ENCODE results near the gene ADCY5.

The ADCY5 gene

DNA sequence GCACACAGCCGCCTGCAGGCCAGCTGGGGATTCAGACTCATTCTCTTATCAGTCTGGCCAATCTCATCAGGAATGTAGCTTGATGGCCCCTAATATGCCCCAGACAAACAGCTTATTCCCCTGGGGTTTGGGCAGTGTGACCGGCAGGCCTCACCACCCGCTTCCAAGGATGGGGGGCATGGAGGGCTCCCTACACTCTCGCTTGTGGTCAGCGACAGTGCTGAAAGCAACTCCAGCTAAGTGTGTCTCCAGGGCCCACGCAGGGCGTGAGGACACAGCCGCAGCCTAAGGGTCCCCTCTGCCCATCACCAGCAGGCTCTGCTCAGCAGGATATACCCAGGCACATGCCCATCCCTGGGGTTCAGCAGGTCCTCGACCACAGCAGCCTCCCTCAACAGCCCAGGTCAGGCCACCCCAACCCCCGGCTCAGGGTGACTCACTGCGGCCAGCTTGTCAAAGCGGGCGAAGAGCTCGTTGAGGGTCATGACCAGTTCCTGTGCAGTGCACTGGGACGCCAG, 116.7 kb downstream of the ADCY5 start:
- Mint-ChIP-seq H3K27ac (no peak overlapping the region), H3K4me3 (no peak overlapping the region), H3K36me3 (ENCODE audit: low read depth) (no peaks in the 10 kb centered on the region), H3K9me3 (no peaks in the 10 kb centered on the region), H3K4me1 (ENCODE audit: low read depth) (peaks cover 8% of the 10 kb centered on the region), H3K27me3 (peaks cover 4% of the 10 kb centered on the region)
- intact Hi-C loops (cut with micrococcal nuclease) = no loop called here

DNA sequence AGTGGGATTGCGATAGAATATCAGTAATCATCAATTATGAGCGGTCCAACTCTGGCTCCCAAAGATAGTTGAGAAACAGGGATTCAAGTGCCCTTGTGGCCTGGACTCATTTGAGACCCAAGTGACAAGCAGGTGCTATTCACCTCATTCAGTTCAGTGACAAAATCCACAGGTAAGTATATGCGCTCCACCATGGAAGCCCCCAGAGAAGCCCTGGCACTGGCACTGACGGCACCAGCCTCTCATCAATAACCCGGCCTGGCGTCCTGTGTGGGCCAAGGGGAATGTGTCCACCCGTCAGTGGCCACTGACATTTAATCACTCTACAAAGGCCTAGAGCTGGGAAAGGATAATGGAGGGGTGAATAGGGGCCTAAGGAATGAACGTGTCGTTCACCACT, 117.2 kb downstream of the ADCY5 start:
- no peak overlapping the region for H3K27ac Mint-ChIP-seq
- H3K36me3 Mint-ChIP-seq (ENCODE audit: low read depth) = no peaks in the 10 kb centered on the region
- intact Hi-C loops (cut with micrococcal nuclease) = no loop called here
- no peaks in the 10 kb centered on the region for H3K9me3 Mint-ChIP-seq
- peaks cover 7% of the 10 kb centered on the region for H3K27me3 Mint-ChIP-seq
- H3K4me1 Mint-ChIP-seq (ENCODE audit: low read depth) = peaks cover 14% of the 10 kb centered on the region
- H3K4me3 Mint-ChIP-seq = no peak overlapping the region

DNA sequence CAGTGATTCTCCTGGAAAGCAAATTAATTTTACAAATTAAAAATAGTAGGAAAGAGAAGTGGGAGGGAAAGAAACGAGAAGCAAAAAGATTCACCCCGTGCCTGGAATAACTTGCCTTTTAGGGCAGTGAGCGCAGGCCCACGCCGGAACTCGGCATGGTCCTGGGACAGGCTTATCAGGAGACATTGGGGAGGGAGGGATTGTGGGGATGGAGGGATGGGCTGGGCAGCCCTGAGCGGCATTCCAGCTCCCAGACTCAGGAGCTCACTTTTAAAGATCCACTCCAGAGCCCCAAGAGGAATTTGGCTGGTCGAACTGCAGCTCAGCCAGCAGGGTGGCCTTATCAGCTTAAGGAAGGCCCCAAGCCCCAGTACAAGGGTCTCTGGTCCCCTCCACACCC, 117.9 kb downstream of the ADCY5 start:
- H3K4me1 Mint-ChIP-seq (ENCODE audit: low read depth) = peaks cover 17% of the 10 kb centered on the region
- no peaks in the 10 kb centered on the region for H3K36me3 Mint-ChIP-seq (ENCODE audit: low read depth)
- H3K4me3 Mint-ChIP-seq = no peak overlapping the region
- H3K27ac Mint-ChIP-seq = no peak overlapping the region
- H3K9me3 Mint-ChIP-seq = no peaks in the 10 kb centered on the region
- intact Hi-C loops (cut with micrococcal nuclease) = no loop called here
- peaks cover 7% of the 10 kb centered on the region for H3K27me3 Mint-ChIP-seq

DNA sequence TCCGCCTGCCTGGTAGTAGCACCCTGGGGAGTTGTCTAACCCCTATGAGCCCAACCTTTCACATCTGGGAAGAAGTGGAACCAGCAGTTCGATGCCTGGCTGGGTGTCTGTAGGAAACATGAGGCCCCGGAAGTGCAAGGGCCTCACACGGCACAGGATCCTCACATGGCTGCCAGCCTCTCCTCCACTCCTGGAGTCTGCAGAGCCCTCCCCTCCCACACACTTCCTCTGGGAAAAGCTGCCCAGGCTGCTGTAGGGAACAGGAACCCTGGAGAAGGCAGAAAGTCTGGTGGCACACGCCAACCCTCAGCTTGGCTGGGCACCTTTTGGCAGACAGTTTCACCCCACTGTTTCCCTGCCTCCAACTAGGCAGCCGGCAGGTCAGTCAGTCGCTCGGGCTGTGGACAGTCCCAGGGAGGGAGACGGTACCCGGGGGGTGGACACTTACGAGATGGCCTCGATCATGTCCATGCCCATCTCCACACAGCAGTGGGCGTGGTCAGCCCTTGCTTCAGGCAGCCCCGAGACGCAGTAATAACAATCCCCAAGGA, 118.4 kb downstream of the ADCY5 start:
- Mint-ChIP-seq H3K27ac (no peak overlapping the region), H3K36me3 (ENCODE audit: low read depth) (no peaks in the 10 kb centered on the region), H3K27me3 (peaks cover 7% of the 10 kb centered on the region), H3K4me3 (no peak overlapping the region), H3K4me1 (ENCODE audit: low read depth) (peaks cover 17% of the 10 kb centered on the region), H3K9me3 (no peaks in the 10 kb centered on the region)
- intact Hi-C loops (cut with micrococcal nuclease) = no loop called here

DNA sequence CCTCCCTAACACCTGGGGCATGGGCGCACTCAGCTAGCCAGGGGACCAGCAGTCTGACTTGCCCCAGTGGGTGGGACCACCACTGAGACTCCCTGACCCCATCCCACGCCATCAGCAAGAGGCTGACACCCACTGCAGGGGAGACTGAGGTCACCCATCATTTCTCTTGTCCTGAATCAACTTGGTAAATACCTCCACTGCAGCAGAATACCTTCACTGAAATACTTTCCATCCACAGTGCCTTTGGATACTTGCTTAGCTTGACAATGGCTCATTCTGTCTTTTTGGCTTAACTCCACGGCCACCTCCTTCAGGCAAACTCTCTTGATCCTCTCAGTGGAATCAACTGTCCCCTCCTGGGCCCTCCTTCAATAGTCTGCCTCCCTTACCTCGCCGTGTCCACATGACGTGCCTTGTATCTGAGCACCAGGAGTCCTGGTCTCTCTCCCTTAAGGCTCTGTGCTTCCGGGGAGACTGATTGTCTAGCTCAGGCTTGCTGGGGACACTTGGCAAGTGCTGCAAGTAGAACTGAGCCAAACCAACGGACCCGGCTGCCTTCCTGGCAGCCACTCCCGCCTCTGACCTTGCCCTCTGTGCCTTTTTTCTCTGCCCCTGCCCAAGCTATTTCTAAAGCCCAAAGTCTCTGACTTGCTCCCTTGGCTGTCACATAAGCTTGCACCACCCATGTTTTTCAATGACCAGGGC, 119.1 kb downstream of the ADCY5 start:
- intact Hi-C loops (cut with micrococcal nuclease) = loop anchor here (1.0 kb wide), 2 partner anchors 160 to 230 kb away; no protein-coding TSS in a partner anchor
- Mint-ChIP-seq H3K27me3 (peaks cover 7% of the 10 kb centered on the region), H3K4me3 (no peak overlapping the region), H3K9me3 (no peaks in the 10 kb centered on the region), H3K27ac (no peak overlapping the region), H3K36me3 (ENCODE audit: low read depth) (no peaks in the 10 kb centered on the region), H3K4me1 (ENCODE audit: low read depth) (peaks cover 17% of the 10 kb centered on the region)

DNA sequence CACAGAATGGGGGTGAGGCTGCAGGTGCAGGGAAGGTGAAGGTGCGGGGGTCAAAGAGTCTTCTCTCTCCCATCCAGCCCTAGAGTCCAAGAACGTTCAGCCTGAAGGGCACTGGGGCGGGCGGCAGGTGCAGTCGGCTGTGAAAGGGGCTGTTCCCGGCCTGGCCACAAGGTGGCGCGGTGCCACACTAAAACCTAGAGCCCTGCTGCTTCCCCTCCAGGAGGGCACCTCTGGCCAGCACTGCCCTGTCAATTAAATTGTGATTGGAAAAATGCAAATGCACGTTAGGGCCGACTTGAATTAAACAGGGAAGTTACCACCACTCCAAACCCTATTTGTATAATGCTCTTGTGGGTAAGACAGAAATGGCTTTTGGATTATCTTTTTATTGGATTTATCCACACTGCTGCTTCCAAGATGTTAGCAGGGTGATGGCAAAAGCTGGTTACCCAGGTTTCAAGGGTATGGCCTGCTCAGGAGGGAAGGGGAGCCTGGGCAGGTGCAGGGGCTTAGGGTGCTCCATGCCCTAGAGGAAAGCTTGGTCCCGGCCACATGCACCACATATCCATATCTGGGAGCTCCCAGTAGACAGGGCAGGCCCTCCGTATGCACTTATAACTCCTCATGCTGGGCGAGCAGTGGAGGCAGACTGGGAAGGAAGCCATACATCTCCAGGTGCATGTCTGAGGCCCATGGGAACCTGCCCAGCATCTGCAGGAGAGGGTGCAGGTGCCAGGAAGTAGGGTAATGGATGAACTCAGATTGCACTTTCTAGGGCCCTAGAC, 119.8 kb downstream of the ADCY5 start:
- Mint-ChIP-seq H3K9me3 (no peaks in the 10 kb centered on the region), H3K4me3 (no peak overlapping the region), H3K27ac (no peak overlapping the region), H3K27me3 (peaks cover 7% of the 10 kb centered on the region), H3K4me1 (ENCODE audit: low read depth) (peaks cover 17% of the 10 kb centered on the region), H3K36me3 (ENCODE audit: low read depth) (no peaks in the 10 kb centered on the region)
- intact Hi-C loops (cut with micrococcal nuclease) = loop anchor here (1.0 kb wide), 2 partner anchors 160 to 230 kb away; no protein-coding TSS in a partner anchor

DNA sequence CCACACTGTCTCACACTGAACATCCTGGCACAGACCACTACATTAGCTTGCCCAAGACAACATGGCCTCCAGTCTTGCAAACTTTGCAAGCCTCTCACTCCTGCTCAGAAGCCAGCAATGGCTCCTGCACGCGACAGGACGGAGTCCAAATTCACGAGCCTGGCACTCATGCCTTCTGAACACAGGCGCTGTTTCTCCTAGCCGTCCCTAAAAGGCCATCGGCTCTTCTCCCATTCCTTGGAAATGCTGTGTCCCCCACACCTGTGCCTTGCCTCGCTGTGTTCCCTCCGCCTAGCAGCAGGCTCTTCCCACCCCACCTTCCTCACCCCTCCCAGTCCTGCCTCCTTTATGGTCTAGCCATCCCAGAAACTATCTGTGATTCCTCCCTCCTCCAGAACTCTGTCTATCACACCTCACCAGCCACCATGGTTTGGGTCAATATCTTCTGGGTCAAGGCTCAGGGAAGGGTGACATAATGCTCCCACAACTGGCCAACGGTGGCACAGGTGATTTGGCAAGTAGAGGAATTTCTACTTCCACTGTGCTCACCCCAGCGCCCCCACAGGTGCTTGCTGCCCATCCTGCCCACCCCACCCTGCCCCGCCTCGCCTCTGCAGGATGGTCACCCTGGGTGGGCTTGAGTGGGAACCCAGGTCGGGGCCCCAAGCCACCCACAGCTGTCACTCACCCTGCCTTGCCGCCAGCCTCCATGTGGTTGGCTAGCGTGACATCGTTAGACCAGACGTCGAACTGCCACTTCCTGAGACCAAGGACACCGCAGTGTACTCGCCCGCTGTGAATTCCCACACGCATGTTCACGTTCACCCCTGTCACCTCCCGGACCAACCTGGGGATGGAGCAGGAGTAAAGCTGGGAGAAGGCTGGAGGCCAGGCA, 120.7 kb downstream of the ADCY5 start:
- Mint-ChIP-seq H3K27ac (no peak overlapping the region), H3K9me3 (no peaks in the 10 kb centered on the region)
- intact Hi-C loops (cut with micrococcal nuclease) = no loop called here

DNA sequence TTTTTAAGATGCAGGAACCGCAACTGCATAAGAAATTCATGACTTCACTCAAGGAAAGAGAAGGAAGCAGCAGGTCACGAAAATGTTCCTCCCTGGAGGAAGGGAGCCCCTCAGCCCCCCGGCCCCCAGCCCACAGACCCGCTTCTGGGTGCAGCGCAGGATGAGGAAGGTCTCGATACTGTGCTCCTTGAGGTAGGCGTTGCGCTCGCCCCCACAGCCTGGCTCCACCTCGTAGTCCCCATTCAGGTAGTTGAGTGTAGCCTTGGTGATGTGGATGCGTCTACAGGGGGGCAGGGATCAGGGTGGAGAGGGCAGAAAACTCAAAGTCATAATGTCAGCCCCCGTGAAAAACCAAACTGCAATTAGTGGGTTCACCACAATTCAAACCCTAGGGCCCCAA, 121.4 kb downstream of the ADCY5 start:
- intact Hi-C loops (cut with micrococcal nuclease) = no loop called here
- Mint-ChIP-seq H3K27ac (no peak overlapping the region), H3K4me3 (no peak overlapping the region), H3K36me3 (ENCODE audit: low read depth) (no peaks in the 10 kb centered on the region), H3K9me3 (no peaks in the 10 kb centered on the region), H3K4me1 (ENCODE audit: low read depth) (peaks cover 17% of the 10 kb centered on the region), H3K27me3 (peaks cover 8% of the 10 kb centered on the region)

More for the DNA sequence above, 120.7 kb downstream of the ADCY5 start:
- no peak overlapping the region for H3K4me3 Mint-ChIP-seq
- H3K4me1 Mint-ChIP-seq (ENCODE audit: low read depth) = peaks cover 17% of the 10 kb centered on the region
- no peaks in the 10 kb centered on the region for H3K36me3 Mint-ChIP-seq (ENCODE audit: low read depth)
- H3K27me3 Mint-ChIP-seq = peaks cover 8% of the 10 kb centered on the region

DNA sequence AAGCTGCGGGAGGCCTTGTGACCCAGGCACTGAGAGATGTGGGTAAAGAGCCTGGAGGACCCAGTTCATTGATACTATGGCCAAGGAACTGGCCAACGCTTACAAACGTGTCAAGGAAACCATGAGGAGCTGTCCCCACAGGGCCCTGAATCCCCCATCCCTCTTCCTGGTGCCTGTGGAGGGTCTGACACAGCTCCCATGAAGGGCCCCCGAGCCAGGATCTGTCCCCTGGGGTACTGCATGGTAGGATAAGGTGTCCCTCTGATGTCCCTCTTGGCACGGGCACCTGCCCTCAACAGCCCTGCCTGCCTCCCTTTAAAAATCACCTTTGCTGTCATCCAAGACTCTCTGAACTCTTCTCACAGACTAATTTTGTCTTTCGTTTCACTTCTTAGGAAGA, 122.4 kb downstream of the ADCY5 start:
- intact Hi-C loops (cut with micrococcal nuclease) = no loop called here
- H3K4me1 Mint-ChIP-seq (ENCODE audit: low read depth) = peaks cover 17% of the 10 kb centered on the region
- H3K4me3 Mint-ChIP-seq = no peak overlapping the region
- H3K27ac Mint-ChIP-seq = peak overlapping the region; percentile 10
- H3K36me3 Mint-ChIP-seq (ENCODE audit: low read depth) = no peaks in the 10 kb centered on the region
- H3K9me3 Mint-ChIP-seq = no peaks in the 10 kb centered on the region
- H3K27me3 Mint-ChIP-seq = peaks cover 8% of the 10 kb centered on the region

DNA sequence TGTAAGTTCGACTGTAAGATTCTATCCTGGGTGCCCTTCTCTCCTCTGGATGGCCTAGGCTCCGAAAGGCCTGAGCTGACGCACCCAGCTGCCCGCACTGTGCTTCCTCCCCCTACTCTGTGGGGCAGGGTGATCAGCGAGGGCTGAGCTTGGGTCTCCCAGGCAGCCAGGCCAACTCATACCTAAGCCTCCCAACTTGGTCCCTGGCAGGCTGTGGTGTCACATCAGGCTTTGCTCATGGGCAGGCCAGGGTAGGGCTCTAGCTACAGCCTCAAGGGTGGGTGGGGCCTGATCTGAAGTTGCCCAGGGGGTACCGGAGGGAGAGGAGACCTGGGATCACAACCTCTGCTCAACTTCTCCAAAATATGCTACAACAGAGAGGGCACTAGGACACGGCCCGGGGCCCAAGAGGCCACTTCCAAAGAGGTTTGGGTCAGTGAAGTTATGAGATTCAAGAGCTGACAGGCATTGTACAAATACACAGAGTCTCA, 123.1 kb downstream of the ADCY5 start:
- no peak overlapping the region for H3K27ac Mint-ChIP-seq
- peaks cover 8% of the 10 kb centered on the region for H3K27me3 Mint-ChIP-seq
- no peaks in the 10 kb centered on the region for H3K36me3 Mint-ChIP-seq (ENCODE audit: low read depth)
- intact Hi-C loops (cut with micrococcal nuclease) = no loop called here
- H3K4me1 Mint-ChIP-seq (ENCODE audit: low read depth) = peaks cover 17% of the 10 kb centered on the region
- no peaks in the 10 kb centered on the region for H3K9me3 Mint-ChIP-seq
- no peak overlapping the region for H3K4me3 Mint-ChIP-seq

DNA sequence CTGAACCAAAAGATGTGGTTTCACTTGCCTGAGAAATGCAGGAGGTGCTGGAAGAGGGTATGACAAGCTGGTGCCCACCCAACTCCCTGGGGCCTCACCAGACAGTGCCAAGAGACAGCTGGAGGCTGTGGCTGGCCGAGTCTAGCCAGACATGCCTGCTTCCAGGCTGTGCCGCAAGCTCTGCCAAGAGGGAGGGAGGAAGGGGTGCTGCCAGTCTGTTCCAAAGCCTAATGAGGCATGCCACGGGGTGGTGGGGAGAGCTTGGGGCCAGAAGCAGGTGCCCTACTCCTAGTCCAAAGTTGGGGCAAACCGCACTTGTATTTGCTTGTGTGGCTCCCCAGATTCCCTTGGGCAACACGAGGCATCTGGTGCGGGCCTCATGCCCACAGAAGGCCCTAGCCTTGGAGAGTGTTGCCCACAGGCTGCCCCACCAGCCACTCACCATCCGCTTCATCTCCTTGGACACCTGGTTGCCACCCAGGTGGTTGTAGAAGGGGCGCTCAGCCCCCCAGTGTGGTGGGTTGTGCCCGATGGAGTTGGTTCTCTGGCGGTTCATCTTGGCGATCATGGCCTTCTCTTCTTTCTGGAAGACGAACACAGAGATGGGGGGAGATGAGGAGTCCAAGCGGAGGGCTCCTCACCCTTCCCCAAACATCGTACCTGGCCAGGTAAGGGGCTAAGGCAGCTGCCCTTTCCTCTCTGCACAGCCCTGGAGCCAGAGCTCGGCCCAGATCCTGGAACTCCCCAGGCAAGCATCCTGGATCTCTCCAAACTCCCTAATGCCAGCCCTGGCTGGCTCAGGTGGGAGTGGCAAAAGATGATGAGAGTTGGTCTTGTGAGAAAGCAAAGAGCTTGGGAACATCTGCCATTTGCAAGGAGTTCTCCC, 123.8 kb downstream of the ADCY5 start:
- intact Hi-C loops (cut with micrococcal nuclease) = no loop called here
- Mint-ChIP-seq H3K36me3 (ENCODE audit: low read depth) (no peaks in the 10 kb centered on the region), H3K4me1 (ENCODE audit: low read depth) (peaks cover 17% of the 10 kb centered on the region), H3K27ac (no peak overlapping the region), H3K4me3 (no peak overlapping the region), H3K27me3 (peaks cover 11% of the 10 kb centered on the region), H3K9me3 (no peaks in the 10 kb centered on the region)

DNA sequence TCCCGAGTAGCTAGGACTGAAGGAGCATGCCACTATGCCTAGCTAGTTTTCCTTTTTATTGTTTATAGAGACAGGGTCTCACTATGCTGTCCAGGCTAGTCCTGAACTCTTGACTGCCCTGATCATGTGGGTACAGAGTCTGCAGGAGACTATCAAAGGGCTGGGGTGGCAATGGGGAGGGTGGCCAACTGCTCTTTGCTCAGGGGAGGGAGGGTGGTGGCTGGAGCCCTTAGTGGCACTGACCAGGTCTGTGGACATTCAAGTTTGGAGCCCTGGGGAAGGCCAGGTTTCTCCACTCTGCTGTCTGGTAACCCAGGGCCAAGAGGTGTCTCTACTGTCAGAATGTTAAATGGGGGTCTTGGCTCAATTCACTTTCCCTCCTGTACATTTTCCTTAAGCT, 125.1 kb downstream of the ADCY5 start:
- intact Hi-C loops (cut with micrococcal nuclease) = no loop called here
- Mint-ChIP-seq H3K27me3 (peaks cover 12% of the 10 kb centered on the region), H3K27ac (no peak overlapping the region)

DNA sequence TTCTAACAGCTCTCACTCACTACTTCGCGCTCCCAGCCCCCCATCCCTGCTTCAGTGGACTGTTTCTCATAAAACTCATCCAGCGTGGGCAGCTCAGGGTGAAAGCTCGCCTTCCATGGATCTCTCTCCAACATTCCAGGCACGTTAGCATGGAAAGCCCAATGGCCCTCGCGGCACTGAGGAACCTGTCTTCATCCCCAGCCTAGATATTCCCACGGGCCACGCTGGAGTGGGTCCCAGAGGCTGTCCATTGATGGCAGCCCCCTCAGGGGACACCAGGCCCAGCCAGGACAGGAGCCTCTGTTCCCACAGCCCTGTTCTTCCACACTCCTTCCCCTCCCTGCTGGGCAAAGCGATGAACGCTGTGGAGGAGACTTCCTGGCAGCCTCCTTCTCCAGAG, 126.0 kb downstream of the ADCY5 start:
- Mint-ChIP-seq H3K27ac (no peak overlapping the region), H3K4me3 (no peak overlapping the region), H3K4me1 (ENCODE audit: low read depth) (peaks cover 15% of the 10 kb centered on the region), H3K9me3 (no peaks in the 10 kb centered on the region), H3K27me3 (peaks cover 10% of the 10 kb centered on the region), H3K36me3 (ENCODE audit: low read depth) (no peaks in the 10 kb centered on the region)
- intact Hi-C loops (cut with micrococcal nuclease) = no loop called here

More for the DNA sequence above, 125.1 kb downstream of the ADCY5 start:
- Mint-ChIP-seq H3K36me3 (ENCODE audit: low read depth) (no peaks in the 10 kb centered on the region), H3K9me3 (no peaks in the 10 kb centered on the region), H3K4me3 (no peak overlapping the region), H3K4me1 (ENCODE audit: low read depth) (peaks cover 17% of the 10 kb centered on the region)
